HepG2 (cell line): ENCODE measurements around the gene CHMP4B. TPM values are rescaled to one million over a fixed set of nuclear protein-coding genes. Genes with fewer than 3 reads are reported as not detected.

Experiments
- ARID4A ChIP-seq: sonication (generic); formaldehyde crosslinking; IDR thresholded peaks from 2 replicates; pipeline ENCODE4 v1.5.0; 2020; ENCODE audit warnings: mild to moderate bottlenecking, missing genetic modification reagents, borderline replicate concordance
- CCDC6 ChIP-seq: sonication (generic); formaldehyde crosslinking; IDR thresholded peaks from 2 replicates; pipeline ENCODE4 v1.8.1; 2022; ENCODE audit warnings: mild to moderate bottlenecking, missing genetic modification reagents, moderate library complexity
- CREBL2 ChIP-seq: sonication (generic); formaldehyde crosslinking; IDR thresholded peaks from 2 replicates; pipeline ENCODE4 v1.8.1; 2023; ENCODE audit warnings: missing genetic modification reagents, mild to moderate bottlenecking, borderline replicate concordance
- ETV5 ChIP-seq: IDR thresholded peaks from 2 replicates; pipeline ENCODE4 v1.6.1; 2018; ENCODE audit warnings: missing biosample characterization, missing genetic modification reagents, inconsistent platforms, borderline replicate concordance
- GABPB1 ChIP-seq: IDR thresholded peaks from 2 replicates; pipeline ENCODE4 v1.6.1; 2016; ENCODE audit warnings: mild to moderate bottlenecking, missing genetic modification reagents, moderate library complexity, missing compliant biosample characterization
- PHB2 ChIP-seq: fragments of 450-650 bp; IDR thresholded peaks from 2 replicates; pipeline ENCODE4 v1.6.1; 2018; ENCODE audit not compliant: partially characterized antibody
- PITX1 ChIP-seq: sonication (generic); formaldehyde crosslinking; IDR thresholded peaks from 2 replicates; pipeline ENCODE4 v1.5.1; 2020; ENCODE audit warnings: mild to moderate bottlenecking, missing genetic modification reagents
- POLR2A ChIP-seq, 2 experiments: IDR thresholded peaks; 2 replicates each; pipeline ENCODE4 v1.6.1; 2011; ENCODE audit warnings: low read depth in 2 of 2, low read length in 2 of 2, mild to moderate bottlenecking in 1 of 2, moderate library complexity in 1 of 2; ENCODE audit not compliant: insufficient read depth in 1 of 2
- RARA ChIP-seq: IDR thresholded peaks from 2 replicates; pipeline ENCODE4 v1.6.1; 2016; ENCODE audit warnings: missing genetic modification reagents, missing compliant biosample characterization
- RARG ChIP-seq: sonication (generic); formaldehyde crosslinking; IDR thresholded peaks from 2 replicates; pipeline ENCODE4 v1.4.0; 2020; ENCODE audit warnings: low read depth, mild to moderate bottlenecking, missing genetic modification reagents
- RBAK ChIP-seq: sonication (generic); formaldehyde crosslinking; IDR thresholded peaks from 2 replicates; pipeline ENCODE4 v1.5.1; 2020; ENCODE audit warnings: mild to moderate bottlenecking, missing genetic modification reagents
- RXRB ChIP-seq: IDR thresholded peaks from 2 replicates; pipeline ENCODE4 v1.6.1; 2016; ENCODE audit warnings: borderline replicate concordance, missing genetic modification reagents, missing compliant biosample characterization
- SATB2 ChIP-seq: sonication (generic); formaldehyde crosslinking; IDR thresholded peaks from 2 replicates; pipeline ENCODE4 v1.5.0; 2020; ENCODE audit warnings: missing genetic modification reagents
- SRY ChIP-seq: sonication (generic); formaldehyde crosslinking; IDR thresholded peaks from 2 replicates; pipeline ENCODE4 v1.8.0; 2022; ENCODE audit warnings: mild to moderate bottlenecking, missing genetic modification reagents
- YY1 ChIP-seq: IDR thresholded peaks from 2 replicates; pipeline ENCODE4 v1.6.1; 2011; ENCODE audit warnings: low read length, low read depth, moderate library complexity, mild to moderate bottlenecking; ENCODE audit not compliant: insufficient read depth, insufficient replicate concordance
- ZC3H4 ChIP-seq: sonication (generic); formaldehyde crosslinking; IDR thresholded peaks from 2 replicates; pipeline ENCODE4 v1.4.0; 2020; ENCODE audit warnings: missing genetic modification reagents, borderline replicate concordance
- ZGPAT ChIP-seq: IDR thresholded peaks from 2 replicates; pipeline ENCODE4 v1.6.1; 2016; ENCODE audit warnings: mild to moderate bottlenecking
- ZMYM3 ChIP-seq: sonication (generic); formaldehyde crosslinking; IDR thresholded peaks from 2 replicates; pipeline ENCODE4 v1.5.1; 2020; ENCODE audit warnings: mild to moderate bottlenecking, missing genetic modification reagents
- ZNF124 ChIP-seq: sonication (generic); formaldehyde crosslinking; IDR thresholded peaks from 2 replicates; pipeline ENCODE4 v1.4.0; 2020; ENCODE audit warnings: missing genetic modification reagents
- ZNF263 ChIP-seq: sonication (generic); formaldehyde crosslinking; IDR thresholded peaks from 2 replicates; pipeline ENCODE4 v1.4.0; 2020; ENCODE audit warnings: missing genetic modification reagents
- ZNF7 ChIP-seq: IDR thresholded peaks from 2 replicates; pipeline ENCODE4 v1.6.1; 2016; ENCODE audit warnings: missing biosample characterization, missing genetic modification reagents
- ZNF83 ChIP-seq: sonication (generic); formaldehyde crosslinking; IDR thresholded peaks from 2 replicates; pipeline ENCODE4 v1.4.0; 2020; ENCODE audit warnings: missing genetic modification reagents, mild to moderate bottlenecking, borderline replicate concordance
- ZNF883 ChIP-seq: sonication (generic); formaldehyde crosslinking; IDR thresholded peaks from 2 replicates; pipeline ENCODE4 v1.5.1; 2020; ENCODE audit warnings: mild to moderate bottlenecking, missing genetic modification reagents; ENCODE audit errors: not compliant biosample characterization
- ZNF891 ChIP-seq: sonication (generic); formaldehyde crosslinking; IDR thresholded peaks from 2 replicates; pipeline ENCODE4 v1.5.0; 2020; ENCODE audit warnings: mild to moderate bottlenecking, missing genetic modification reagents
- ZSCAN30 ChIP-seq: sonication (generic); formaldehyde crosslinking; IDR thresholded peaks from 2 replicates; pipeline ENCODE4 v1.5.0; 2020; ENCODE audit warnings: mild to moderate bottlenecking, missing genetic modification reagents
- polyA plus RNA-seq, 8 experiments: library from polyadenylated mRNA; depleted of rRNA in 3 of 8; stranded (reverse) in 7 of 8; unstranded in 1 of 8; fragments of >200 nt; fragmentation: Illumina TruSeq in 4 of 8; extraction: Trizol in 4 of 8; gene quantifications; 2 replicates each; pipeline versions ENCODE4 v1.2.1 to v1.2.3, GENCODE V29; 2011 to 2016; ENCODE audit warnings: low read depth in 4 of 8, missing spikeins in 1 of 8, mixed read lengths in 1 of 8; ENCODE audit not compliant: insufficient read depth in 1 of 8
- total RNA-seq, 5 experiments: library from RNA; depleted of rRNA; stranded (reverse); fragments of >200 nt; fragmentation: Illumina TruSeq; extraction: Trizol; gene quantifications; 2 replicates each; pipeline ENCODE4 v1.2.3, GENCODE V29; 2016; ENCODE audit warnings: low read depth in 1 of 5

CHMP4B gene
- total and polyA plus RNA-seq, 2 of the 13 experiments (the other 11 are each of a cell fraction or from before 2014, with no cell fraction given), result 40.1 to 45.6 TPM

GRCh38 chr20:33791959-33792597 is 19.1 kb upstream of the CHMP4B start (continued):
- TF ChIP-seq GABPB1 (CRISPR knock-in tag) (no peak; the same call in 1 of the 2 replicates), ZGPAT (no peak; the same call in 1 of the 2 replicates), PHB2 (no peak), CCDC6 (CRISPR knock-in tag) (no peak), YY1 (peak; percentile 35), ZNF263 (CRISPR knock-in tag) (no peak), ZNF891 (CRISPR knock-in tag) (no peak), SRY (no peak), SATB2 (CRISPR knock-in tag) (no peak), ZNF83 (CRISPR knock-in tag) (no peak), ETV5 (CRISPR knock-in tag) (peak; percentile 50; the same call in 1 of the 2 replicates), ARID4A (CRISPR knock-in tag) (peak; percentile 49; the same call in 1 of the 2 replicates), ZSCAN30 (no peak), RXRB (CRISPR knock-in tag) (0 out of 2 replicates have a peak, but pooled peaks have one; percentile 25), CREBL2 (no peak), ZNF883 (CRISPR knock-in tag) (no peak), RBAK (no peak), PITX1 (CRISPR knock-in tag) (peak; percentile 50; the same call in 1 of the 2 replicates), RARG (no peak), ZC3H4 (CRISPR knock-in tag) (no peak), POLR2A (IDR thresholded peaks at IDR 0.05; ENCODE audit: insufficient read depth in 1 of 2, low read depth in 2 of 2, low read length in 2 of 2) (no peak), RARA (no peak), ZNF7 (CRISPR knock-in tag) (no peak), ZNF124 (CRISPR knock-in tag) (no peak), ZMYM3 (CRISPR knock-in tag) (peak; percentile 99)
